Astrocyte (in vitro differentiated cells and primary cell): ENCODE results near the gene KLHL17. TPM values are rescaled to one million over a fixed set of nuclear protein-coding genes. Genes with fewer than 3 reads are reported as not detected.

ENCODE experiments used
- DNase-seq: peaks from one replicate; pipeline ENCODE4 v3.0.0-alpha.2; 2010; ENCODE audit warnings: low read depth
- FAIRE-seq: peaks from 2 replicates; lab custom pipeline; 2011; peaks lifted over from hg19 to GRCh38; lab: Jason Lieb, UNC
- H2AFZ ChIP-seq: 2 replicates; pipeline ENCODE4 v1.6.0; 2012; ENCODE audit warnings: low read depth, low read length, inconsistent platforms
- H3K27ac ChIP-seq: 2 replicates; pipeline ENCODE4 v1.5.1; 2011; ENCODE audit warnings: low read depth, low read length, inconsistent platforms
- H3K27me3 ChIP-seq: 2 replicates; pipeline ENCODE4 v1.6.0; 2011; ENCODE audit warnings: low read length, inconsistent platforms; ENCODE audit not compliant: insufficient read depth
- H3K36me3 ChIP-seq: 2 replicates; pipeline ENCODE4 v1.5.1; 2011; ENCODE audit warnings: low read length, inconsistent platforms; ENCODE audit not compliant: insufficient read depth
- H3K4me1 ChIP-seq: 2 replicates; pipeline ENCODE4 v1.5.1; 2011; ENCODE audit warnings: low read length, inconsistent platforms; ENCODE audit not compliant: insufficient read depth
- H3K4me2 ChIP-seq: 2 replicates; pipeline ENCODE4 v1.6.0; 2012; ENCODE audit warnings: low read length, inconsistent platforms
- H3K4me3 ChIP-seq: 2 replicates; pipeline ENCODE4 v1.5.1; 2011; ENCODE audit warnings: low read depth, mild to moderate bottlenecking, low read length, inconsistent platforms; ENCODE audit not compliant: insufficient read depth
- H3K79me2 ChIP-seq: 2 replicates; pipeline ENCODE4 v1.6.0; 2012; ENCODE audit warnings: mild to moderate bottlenecking, low read length, inconsistent platforms; ENCODE audit not compliant: insufficient read depth
- H3K9ac ChIP-seq: 2 replicates; pipeline ENCODE4 v1.6.0; 2012; ENCODE audit warnings: mild to moderate bottlenecking, low read length, inconsistent platforms
- H3K9me3 ChIP-seq: 2 replicates; pipeline ENCODE4 v1.5.1; 2012; ENCODE audit warnings: low read depth, mild to moderate bottlenecking, low read length, inconsistent platforms; ENCODE audit not compliant: insufficient read depth
- H4K20me1 ChIP-seq: 2 replicates; pipeline ENCODE4 v1.6.0; 2012; ENCODE audit warnings: low read length, inconsistent platforms; ENCODE audit not compliant: insufficient read depth
- H3K27ac Mint-ChIP-seq: one replicate; pipeline ENCODE4 v1.8.0; 2021; ENCODE audit warnings: mild to moderate bottlenecking, mixed read lengths; ENCODE audit not compliant: unreplicated experiment
- H3K27me3 Mint-ChIP-seq: one replicate; pipeline ENCODE4 v1.8.0; 2021; ENCODE audit warnings: low read depth, mixed read lengths; ENCODE audit not compliant: unreplicated experiment
- H3K36me3 Mint-ChIP-seq: one replicate; pipeline ENCODE4 v1.8.0; 2021; ENCODE audit warnings: low read depth, mixed read lengths; ENCODE audit not compliant: unreplicated experiment
- H3K4me1 Mint-ChIP-seq: one replicate; pipeline ENCODE4 v1.8.0; 2021; ENCODE audit warnings: low read depth, mixed read lengths; ENCODE audit not compliant: unreplicated experiment
- H3K4me3 Mint-ChIP-seq: one replicate; pipeline ENCODE4 v1.8.0; 2021; ENCODE audit warnings: mild to moderate bottlenecking, moderate library complexity, mixed read lengths; ENCODE audit not compliant: unreplicated experiment
- H3K9me3 Mint-ChIP-seq: one replicate; pipeline ENCODE4 v1.8.0; 2021; ENCODE audit warnings: mild to moderate bottlenecking, mixed read lengths; ENCODE audit not compliant: unreplicated experiment
- CTCF ChIP-seq: IDR thresholded peaks from 2 replicates; pipeline ENCODE4 v1.5.1; 2011; ENCODE audit warnings: low read depth, mild to moderate bottlenecking, inconsistent platforms, low read length, moderate library complexity; ENCODE audit not compliant: insufficient read depth
- EZH2 ChIP-seq: IDR thresholded peaks from 2 replicates; pipeline ENCODE4 v1.6.1; 2012; ENCODE audit warnings: mild to moderate bottlenecking, low read length, inconsistent platforms; ENCODE audit not compliant: insufficient read depth
- total RNA-seq: library from RNA; stranded (reverse); gene quantifications from 2 replicates; pipeline ENCODE4 v1.2.1, GENCODE V29; 2021

Gene KLHL17
- total RNA-seq, 1 donor from 2014 or later, result 25.9 TPM

- Mint-ChIP-seq H3K27ac (no peak overlapping the region), H3K4me3 (no peak overlapping the region), H3K4me1 (no peaks in the 10 kb centered on the region), H3K9me3 (no peaks in the 10 kb centered on the region), H3K36me3 (peaks cover 5% of the 10 kb centered on the region), H3K27me3 (peaks cover 36% of the 10 kb centered on the region)
- no peak for FAIRE-seq
- Histone ChIP-seq H2AFZ (no peak overlapping the region), H3K4me3 (no peak overlapping the region), H3K4me1 (no peaks in the 10 kb centered on the region), H3K27ac (no peak overlapping the region), H3K9ac (no peak overlapping the region), H3K9me3 (no peaks in the 10 kb centered on the region), H3K27me3 (peaks cover 4% of the 10 kb centered on the region), H3K36me3 (no peaks in the 10 kb centered on the region), H3K4me2 (no peak overlapping the region), H3K79me2 (no peaks in the 10 kb centered on the region), H4K20me1 (no peaks in the 10 kb centered on the region)
- no peak for DNase-seq
- TF ChIP-seq CTCF (no peak), EZH2 (no peak)
Observed at GRCh38 chr1:978835-979743, 18.7 kb downstream of the KLHL17 start.

GRCh38 chr1:979744-980072 is 19.3 kb downstream of the KLHL17 start:
- Histone ChIP-seq H3K9ac (no peak overlapping the region), H3K4me3 (no peak overlapping the region), H3K79me2 (no peaks in the 10 kb centered on the region), H3K36me3 (no peaks in the 10 kb centered on the region), H3K27me3 (peaks cover 4% of the 10 kb centered on the region), H3K4me2 (no peak overlapping the region), H3K9me3 (no peaks in the 10 kb centered on the region), H4K20me1 (no peaks in the 10 kb centered on the region), H3K4me1 (no peaks in the 10 kb centered on the region), H2AFZ (no peak overlapping the region), H3K27ac (no peak overlapping the region)
- no peak for FAIRE-seq
- Mint-ChIP-seq H3K36me3 (peaks cover 5% of the 10 kb centered on the region), H3K9me3 (no peaks in the 10 kb centered on the region), H3K4me3 (no peak overlapping the region), H3K27me3 (peaks cover 35% of the 10 kb centered on the region), H3K4me1 (no peaks in the 10 kb centered on the region), H3K27ac (no peak overlapping the region)
- TF ChIP-seq CTCF (no peak), EZH2 (no peak)
- no peak for DNase-seq

- Histone ChIP-seq H3K36me3 (no peaks in the 10 kb centered on the region), H3K27me3 (peaks cover 4% of the 10 kb centered on the region), H3K4me1 (no peaks in the 10 kb centered on the region), H3K9me3 (no peaks in the 10 kb centered on the region), H3K79me2 (no peaks in the 10 kb centered on the region), H3K27ac (no peak overlapping the region), H3K9ac (no peak overlapping the region), H4K20me1 (no peaks in the 10 kb centered on the region), H3K4me3 (no peak overlapping the region), H2AFZ (no peak overlapping the region), H3K4me2 (no peak overlapping the region)
- no peak overlapping the region for H3K27ac Mint-ChIP-seq
- H3K27me3 Mint-ChIP-seq, result peaks cover 35% of the 10 kb centered on the region
- no peaks in the 10 kb centered on the region for H3K4me1 Mint-ChIP-seq
- no peaks in the 10 kb centered on the region for H3K9me3 Mint-ChIP-seq
- no peak overlapping the region for H3K4me3 Mint-ChIP-seq
- DNase-seq (no peak), FAIRE-seq (no peak)
- peaks cover 2% of the 10 kb centered on the region for H3K36me3 Mint-ChIP-seq
- TF ChIP-seq EZH2, result no peak
- TF ChIP-seq CTCF, result no peak
Observed at GRCh38 chr1:980137-980571, 19.8 kb downstream of the KLHL17 start.
